K562 (cell line): Measurements from ENCODE around the gene PDE4D.

ENCODE experiments used
- EP400 ChIP-seq: fragments of 450-650 bp; IDR thresholded peaks from 2 replicates; pipeline ENCODE4 v1.6.1; 2017; ENCODE audit warnings: antibody characterized with exemption, mild to moderate bottlenecking, moderate library complexity
- NFXL1 ChIP-seq: fragments of 450-650 bp; formaldehyde crosslinking; IDR thresholded peaks from 2 replicates; pipeline ENCODE4 v1.4.0; 2021; ENCODE audit warnings: mild to moderate bottlenecking
- ZNF274 ChIP-seq: IDR thresholded peaks from 2 replicates; pipeline ENCODE4 v1.6.1; 2011; ENCODE audit warnings: low read depth, mild to moderate bottlenecking, low read length, moderate library complexity, borderline replicate concordance
- TF ChIP-seq, protein P1 (sequence below): fragments of 450-650 bp; IDR thresholded peaks from 2 replicates; pipeline ENCODE4 v1.6.1; 2016

DNA sequence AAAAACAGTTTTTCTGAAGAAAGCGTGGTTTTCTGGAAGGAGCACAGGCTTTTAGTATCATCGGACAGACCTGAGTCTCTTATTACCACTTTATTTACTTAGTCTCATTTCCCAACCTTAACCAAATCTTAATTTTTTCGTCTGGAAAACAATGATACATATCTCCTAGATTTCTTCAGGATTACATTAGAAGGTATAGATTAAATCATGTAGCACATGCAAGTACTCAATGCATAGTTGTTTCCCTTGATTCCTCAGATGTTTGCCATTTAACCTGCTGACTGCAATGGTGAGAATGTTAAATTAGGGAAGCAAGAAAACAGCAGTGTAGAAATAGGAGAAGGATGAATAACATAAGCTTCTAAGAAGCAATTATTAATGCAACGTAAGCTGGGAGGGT, 289.4 kb downstream of the PDE4D start:
- TF ChIP-seq, protein P1, sequence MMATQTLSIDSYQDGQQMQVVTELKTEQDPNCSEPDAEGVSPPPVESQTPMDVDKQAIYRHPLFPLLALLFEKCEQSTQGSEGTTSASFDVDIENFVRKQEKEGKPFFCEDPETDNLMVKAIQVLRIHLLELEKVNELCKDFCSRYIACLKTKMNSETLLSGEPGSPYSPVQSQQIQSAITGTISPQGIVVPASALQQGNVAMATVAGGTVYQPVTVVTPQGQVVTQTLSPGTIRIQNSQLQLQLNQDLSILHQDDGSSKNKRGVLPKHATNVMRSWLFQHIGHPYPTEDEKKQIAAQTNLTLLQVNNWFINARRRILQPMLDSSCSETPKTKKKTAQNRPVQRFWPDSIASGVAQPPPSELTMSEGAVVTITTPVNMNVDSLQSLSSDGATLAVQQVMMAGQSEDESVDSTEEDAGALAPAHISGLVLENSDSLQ: no peak
- TF ChIP-seq EP400: no peak
- TF ChIP-seq ZNF274: no peak
- no peak for TF ChIP-seq NFXL1 (CRISPR knock-in tag)
